ENCODE measurements around the gene ARHGAP44.

The ARHGAP44 gene

DNA sequence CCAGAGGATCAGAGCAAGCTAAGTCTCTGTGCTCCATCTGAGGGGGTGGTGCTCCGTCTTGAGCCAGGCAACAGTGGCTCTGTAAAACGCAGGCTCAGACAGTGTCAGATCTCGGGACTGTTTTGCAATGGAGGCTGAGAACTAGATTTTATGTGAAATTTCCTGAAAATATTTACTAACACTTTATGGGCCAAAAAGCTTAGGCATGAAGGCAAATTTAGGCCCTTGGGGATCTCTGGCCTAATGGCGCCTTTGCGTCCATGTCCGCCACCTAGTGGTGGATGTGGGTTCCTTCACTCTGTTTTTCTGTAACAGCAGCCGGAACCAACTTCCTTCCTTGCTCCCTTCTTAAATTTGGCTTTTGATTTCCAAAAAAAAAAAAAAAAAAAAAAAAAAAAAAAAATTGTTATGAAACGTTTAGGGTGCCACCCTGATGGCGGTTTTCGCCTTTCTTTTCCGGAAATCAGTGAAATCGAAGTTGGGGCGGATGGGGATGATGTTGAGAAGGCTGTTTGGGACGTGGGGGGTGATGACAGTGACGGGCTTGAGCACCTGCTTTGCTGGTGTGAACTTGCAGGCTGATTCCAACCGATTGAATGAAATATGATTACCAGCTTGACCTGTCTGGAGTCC lies 242.5 kb downstream of the ARHGAP44 start:
- no peaks in the 10 kb centered on the region for H3K9me3 ChIP-seq (ENCODE audit: control insufficient read depth, insufficient read depth, low read length)
- no peaks in the 10 kb centered on the region for H3K4me1 ChIP-seq (ENCODE audit: control insufficient read depth, insufficient read depth, low read length)
- H3K36me3 ChIP-seq (ENCODE audit: control insufficient read depth, insufficient read depth, low read length): no peaks in the 10 kb centered on the region
- H3K4me3 ChIP-seq (ENCODE audit: low read depth, low read length): no peak overlapping the region
- no peaks in the 10 kb centered on the region for H3K27me3 ChIP-seq (ENCODE audit: control insufficient read depth, insufficient read depth, low read length)
- no peak overlapping the region for H3K9ac ChIP-seq (ENCODE audit: low read depth, low read length)

DNA sequence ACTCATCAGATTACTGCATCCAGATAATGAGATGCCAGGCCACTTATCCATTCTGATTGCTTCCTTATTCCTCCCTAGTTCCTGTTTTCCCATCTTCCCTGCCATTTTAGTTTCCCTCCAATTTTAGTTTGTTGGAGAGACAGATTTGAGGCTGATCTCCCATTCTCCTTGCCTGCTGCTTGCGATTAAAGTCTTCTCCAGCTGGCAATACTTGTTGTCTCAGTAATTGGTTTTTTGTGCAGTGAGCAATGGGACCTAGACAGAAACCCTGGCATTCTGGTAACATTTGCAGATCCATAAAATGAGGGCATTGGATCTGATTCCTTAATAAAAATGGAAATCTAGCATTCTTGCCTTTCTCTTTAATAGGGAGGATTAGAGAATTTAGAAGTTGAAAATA lies 246.1 kb downstream of the ARHGAP44 start:
- Histone ChIP-seq H3K36me3 (ENCODE audit: control insufficient read depth, insufficient read depth, low read length) (no peaks in the 10 kb centered on the region), H3K9ac (ENCODE audit: low read depth, low read length) (no peak overlapping the region), H3K27me3 (ENCODE audit: control insufficient read depth, insufficient read depth, low read length) (no peaks in the 10 kb centered on the region), H3K4me3 (ENCODE audit: low read depth, low read length) (no peak overlapping the region), H3K9me3 (ENCODE audit: control insufficient read depth, insufficient read depth, low read length) (no peaks in the 10 kb centered on the region), H3K4me1 (ENCODE audit: control insufficient read depth, insufficient read depth, low read length) (no peaks in the 10 kb centered on the region)

DNA sequence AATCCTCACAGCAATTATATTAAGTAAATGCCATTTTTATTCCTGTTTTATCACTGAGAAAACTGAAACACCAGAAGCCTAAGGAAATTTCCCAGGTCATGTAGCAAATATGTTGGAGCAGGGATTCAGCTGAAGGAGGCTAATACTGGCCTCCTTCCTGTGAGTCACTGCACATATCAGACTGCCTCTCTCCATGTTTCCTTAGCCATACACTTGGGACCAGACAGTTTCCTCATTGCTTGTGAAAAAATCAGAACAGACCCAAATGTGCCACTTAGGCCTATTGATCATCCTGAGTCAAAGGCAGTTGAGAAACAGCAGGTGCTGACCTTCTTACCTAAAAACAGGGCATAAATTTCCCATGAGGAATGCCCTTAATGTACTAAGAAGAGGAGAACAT lies 247.5 kb downstream of the ARHGAP44 start:
- no peaks in the 10 kb centered on the region for H3K27me3 ChIP-seq (ENCODE audit: control insufficient read depth, insufficient read depth, low read length)
- no peaks in the 10 kb centered on the region for H3K36me3 ChIP-seq (ENCODE audit: control insufficient read depth, insufficient read depth, low read length)
- H3K9ac ChIP-seq (ENCODE audit: low read depth, low read length): no peak overlapping the region
- H3K4me3 ChIP-seq (ENCODE audit: low read depth, low read length): no peak overlapping the region
- peaks cover 4% of the 10 kb centered on the region for H3K4me1 ChIP-seq (ENCODE audit: control insufficient read depth, insufficient read depth, low read length)
- no peaks in the 10 kb centered on the region for H3K9me3 ChIP-seq (ENCODE audit: control insufficient read depth, insufficient read depth, low read length)

DNA sequence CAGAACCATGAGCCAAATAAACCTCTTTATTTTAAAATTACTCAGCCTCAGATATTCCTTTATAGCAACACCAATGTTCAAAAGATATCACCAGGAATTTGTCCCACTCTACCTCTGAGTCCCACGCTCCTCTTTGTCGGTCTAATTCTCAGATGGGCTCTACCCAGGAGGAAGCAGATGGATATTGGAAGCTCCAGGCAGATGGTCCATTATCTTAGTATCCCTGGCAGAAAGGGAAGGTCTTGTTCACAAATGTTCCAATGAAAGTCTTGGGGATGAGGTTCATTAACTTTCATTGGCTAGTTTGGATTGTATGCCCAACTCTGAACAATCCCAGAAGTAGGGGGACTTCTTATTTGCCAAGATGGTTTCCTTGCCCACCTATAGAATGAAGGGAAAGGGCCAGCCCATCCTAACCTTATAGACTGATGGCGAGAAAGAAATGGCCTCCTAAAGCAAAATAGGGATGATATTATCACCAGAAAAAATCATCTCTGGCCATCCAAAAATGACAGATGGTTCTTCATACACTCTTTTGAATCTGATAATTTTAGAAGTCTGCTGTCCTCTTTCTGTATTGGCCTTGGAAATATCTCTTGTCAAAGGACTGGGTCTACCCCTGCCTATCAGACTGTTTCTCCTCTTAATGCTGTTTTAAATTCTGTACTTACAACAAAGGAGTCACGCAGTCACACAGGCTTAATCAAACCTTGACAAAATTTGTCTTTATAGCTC lies 249.8 kb downstream of the ARHGAP44 start:
- no peaks in the 10 kb centered on the region for H3K9me3 ChIP-seq (ENCODE audit: control insufficient read depth, insufficient read depth, low read length)
- peaks cover 4% of the 10 kb centered on the region for H3K4me1 ChIP-seq (ENCODE audit: control insufficient read depth, insufficient read depth, low read length)
- H3K27me3 ChIP-seq (ENCODE audit: control insufficient read depth, insufficient read depth, low read length): no peaks in the 10 kb centered on the region
- H3K4me3 ChIP-seq (ENCODE audit: low read depth, low read length): no peak overlapping the region
- H3K36me3 ChIP-seq (ENCODE audit: control insufficient read depth, insufficient read depth, low read length): no peaks in the 10 kb centered on the region
- no peak overlapping the region for H3K9ac ChIP-seq (ENCODE audit: low read depth, low read length)

Measured in iPS-15b (cell line).